ENCODE results near the gene PALD1.

- TF ChIP-seq SMC3 (IDR thresholded peaks at IDR 0.05; ENCODE audit: low read depth, low read length) (no peak), NFIC (IDR thresholded peaks at IDR 0.05; ENCODE audit: borderline replicate concordance) (no peak), USF2 (IDR thresholded peaks at IDR 0.05; ENCODE audit: borderline replicate concordance, low read depth, low read length) (no peak), MAX (IDR thresholded peaks at IDR 0.05; ENCODE audit: low read depth) (no peak), YY1 (IDR thresholded peaks at IDR 0.05; ENCODE audit: low read depth) (no peak), CTCF (IDR thresholded peaks at IDR 0.05) (no peak), MEF2A (IDR thresholded peaks at IDR 0.05; ENCODE audit: borderline replicate concordance, low read depth) (no peak), EZH2phosphoT487 (IDR thresholded peaks at IDR 0.05; ENCODE audit: borderline replicate concordance, low read depth) (no peak), POLR2AphosphoS5 (IDR thresholded peaks at IDR 0.05; ENCODE audit: low read depth, low read length) (no peak), REST (IDR thresholded peaks at IDR 0.05; ENCODE audit: low read depth, low read length) (no peak), EP300 (IDR thresholded peaks at IDR 0.05; ENCODE audit: borderline replicate concordance in 1 of 2, low read depth in 1 of 2, low read length in 1 of 2) (no peak)
These were observed 13.0 kb downstream of the PALD1 start for GRCh38 chr10:70491614-70492013.

All from SK-N-SH (cell line).